GM21825 (cell line): ENCODE measurements around the gene TBC1D26.
"Not testable (repeated sequence)": the region's sequence is repeated elsewhere in the genome, so short reads cannot be mapped to it uniquely, and the experiment has no call there.

ENCODE experiments used
- ATAC-seq: cut with Tn5 transposase; IDR thresholded peaks from one replicate; pipeline ENCODE4 v1.9.1; 2021; ENCODE audit warnings: mild to moderate bottlenecking, moderate library complexity; ENCODE audit not compliant: unreplicated experiment

The TBC1D26 gene

DNA sequence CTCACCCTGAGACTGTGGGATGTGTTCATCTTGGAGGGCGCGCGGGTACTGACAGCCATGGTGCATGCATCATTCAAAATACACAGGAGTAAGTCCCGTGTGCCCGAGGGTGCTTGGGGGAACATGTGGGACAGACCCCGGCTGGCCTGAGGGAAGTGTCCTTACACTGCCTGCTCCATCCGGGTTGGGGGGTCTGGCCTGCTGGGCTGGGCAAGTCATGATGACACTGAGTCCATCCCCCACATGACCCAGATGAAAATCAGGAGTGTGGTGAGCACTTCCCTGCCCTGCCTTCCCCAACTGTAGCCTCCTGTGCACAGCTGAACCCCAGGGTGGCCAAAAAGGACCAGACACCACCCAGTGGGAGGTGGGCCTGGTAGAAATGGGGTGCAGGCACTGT lies 10.8 kb downstream of the TBC1D26 start:
- ATAC-seq = no peak

DNA sequence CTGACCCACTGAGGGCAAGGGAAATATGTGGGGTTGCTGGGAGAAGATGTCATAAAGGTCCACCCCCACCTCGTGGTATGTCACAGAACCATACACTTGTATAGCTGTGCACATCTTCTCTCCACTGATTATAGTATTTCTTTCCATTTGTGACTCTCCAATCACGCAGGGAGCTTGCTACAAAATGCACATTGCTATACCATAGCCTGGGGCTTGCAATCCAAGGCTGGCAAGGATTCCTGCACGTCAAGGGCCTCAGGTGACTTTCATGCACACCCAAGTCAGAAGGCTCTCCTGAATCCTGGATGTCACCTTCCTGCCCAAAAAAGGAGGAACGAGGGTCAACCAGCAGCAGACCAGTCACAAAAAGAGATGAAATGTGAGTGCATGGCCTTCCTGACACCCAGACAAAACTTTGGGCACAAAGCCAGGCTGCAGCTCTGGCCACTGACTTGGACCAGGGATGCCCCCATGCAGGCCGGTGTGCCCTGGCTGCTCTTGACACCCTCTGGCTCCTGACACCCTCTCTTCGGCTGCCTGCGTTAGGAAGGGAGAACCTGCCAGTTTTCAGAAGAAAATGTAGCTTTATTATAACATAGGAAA lies 12.1 kb downstream of the TBC1D26 start:
- ATAC-seq = no peak

GRCh38 chr17:15744885-15745284 lies 12.8 kb downstream of the TBC1D26 start:
- ATAC-seq = no peak

- not testable (repeated sequence) for ATAC-seq
Measured at GRCh38 chr17:15749403-15749802, 17.3 kb downstream of the TBC1D26 start.

- not testable (repeated sequence) for ATAC-seq
Measured at GRCh38 chr17:15768865-15769533, 36.9 kb downstream of the TBC1D26 start.

- ATAC-seq = not testable (repeated sequence)
Measured at GRCh38 chr17:15770679-15771078, 38.6 kb downstream of the TBC1D26 start.

- no peak for ATAC-seq
Measured at GRCh38 chr17:15776871-15777270, 44.8 kb downstream of the TBC1D26 start.

- ATAC-seq = no peak
Measured at GRCh38 chr17:15777297-15777696, 45.2 kb downstream of the TBC1D26 start.

GRCh38 chr17:15777717-15778116 lies 45.6 kb downstream of the TBC1D26 start:
- no peak for ATAC-seq

DNA sequence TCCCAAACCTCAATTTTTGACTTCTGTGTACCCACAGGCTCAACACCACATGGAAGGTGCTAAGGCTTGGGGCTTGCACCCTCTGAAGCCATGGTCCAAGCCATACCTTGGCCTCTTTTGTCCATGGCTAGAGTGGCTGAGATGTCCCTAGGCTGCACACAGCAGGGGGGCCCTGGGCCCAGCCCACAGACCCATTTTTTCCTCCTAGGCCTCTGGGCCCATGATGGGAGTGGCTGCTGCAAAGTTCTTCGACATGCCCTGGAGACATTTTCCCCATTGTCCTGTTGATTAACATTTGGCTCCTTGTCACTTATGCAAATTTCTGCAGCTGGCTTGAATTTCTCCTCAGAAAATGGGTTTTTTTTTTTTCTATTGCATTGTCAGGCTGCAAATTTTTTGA lies 47.0 kb downstream of the TBC1D26 start:
- ATAC-seq = no peak

- no peak for ATAC-seq
Measured at GRCh38 chr17:15780188-15780587, 48.1 kb downstream of the TBC1D26 start.

DNA sequence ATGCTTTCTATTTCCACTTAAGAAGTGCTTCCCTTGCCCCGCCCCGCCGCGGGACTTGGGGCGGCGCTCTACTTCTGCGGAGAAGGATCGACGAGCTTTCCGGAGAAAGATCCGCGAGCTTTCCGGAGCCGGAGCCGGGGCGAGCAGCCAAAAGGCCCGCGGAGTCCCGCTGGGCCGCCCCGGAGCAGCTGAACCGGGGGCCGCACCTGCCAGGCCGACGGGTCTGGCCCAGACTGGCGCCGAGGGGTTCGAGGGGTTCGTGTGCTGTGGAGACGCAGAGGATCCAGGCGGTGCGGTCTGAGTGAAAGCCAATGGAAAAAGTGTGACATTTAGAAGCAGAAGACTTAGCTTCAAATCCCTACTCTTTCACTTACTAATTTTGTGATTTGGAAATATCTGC lies 50.8 kb downstream of the TBC1D26 start:
- ATAC-seq = no peak

DNA sequence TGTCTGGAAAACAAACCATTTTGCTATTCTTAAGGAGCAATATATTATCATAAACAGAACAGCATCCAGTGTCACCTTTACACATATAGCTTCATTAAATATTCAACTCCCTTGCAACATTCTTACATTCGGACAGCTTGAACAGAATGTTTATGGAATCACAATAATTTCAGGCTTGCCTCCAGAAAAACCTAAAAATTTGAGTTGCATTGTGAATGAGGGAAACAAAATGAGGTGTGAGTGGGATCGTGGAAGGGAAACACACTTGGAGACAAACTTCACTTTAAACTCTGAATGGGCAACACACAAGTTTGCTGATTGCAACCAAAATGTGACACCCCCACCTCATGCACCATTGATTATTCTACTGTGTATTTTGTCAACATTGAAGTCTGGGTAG lies 51.4 kb downstream of the TBC1D26 start:
- ATAC-seq = no peak

GRCh38 chr17:15784351-15784750 lies 52.3 kb downstream of the TBC1D26 start:
- not testable (repeated sequence) for ATAC-seq

DNA sequence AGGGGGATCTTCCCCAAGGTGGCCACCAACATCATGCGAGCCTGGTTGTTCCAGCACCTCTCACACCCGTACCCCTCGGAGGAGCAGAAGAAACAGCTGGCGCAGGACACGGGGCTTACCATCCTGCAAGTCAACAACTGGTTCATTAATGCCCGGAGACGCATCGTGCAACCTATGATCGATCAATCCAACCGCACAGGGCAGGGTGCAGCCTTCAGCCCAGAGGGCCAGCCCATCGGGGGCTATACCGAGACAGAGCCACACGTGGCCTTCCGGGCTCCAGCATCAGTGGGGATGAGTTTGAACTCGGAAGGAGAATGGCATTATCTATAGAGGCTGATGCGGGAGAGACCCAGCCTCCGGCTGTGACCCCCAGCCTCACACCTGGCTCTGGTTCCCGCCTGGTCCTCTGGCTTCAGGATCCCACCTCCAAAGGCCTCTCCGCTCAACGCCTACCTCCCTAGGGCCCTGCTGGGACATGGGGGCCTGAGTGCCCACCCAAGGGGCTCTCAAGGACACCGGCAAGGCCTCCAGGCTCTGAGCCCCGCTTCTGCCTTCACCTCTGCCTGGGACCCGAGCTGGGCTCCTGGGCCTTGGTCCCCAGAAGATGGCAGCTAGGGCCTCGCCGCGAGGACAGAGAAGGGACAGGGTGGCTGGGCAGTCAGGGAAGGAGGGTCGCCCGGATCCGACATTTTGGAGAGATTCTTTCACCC lies 55.4 kb downstream of the TBC1D26 start:
- ATAC-seq = not testable (repeated sequence)

DNA sequence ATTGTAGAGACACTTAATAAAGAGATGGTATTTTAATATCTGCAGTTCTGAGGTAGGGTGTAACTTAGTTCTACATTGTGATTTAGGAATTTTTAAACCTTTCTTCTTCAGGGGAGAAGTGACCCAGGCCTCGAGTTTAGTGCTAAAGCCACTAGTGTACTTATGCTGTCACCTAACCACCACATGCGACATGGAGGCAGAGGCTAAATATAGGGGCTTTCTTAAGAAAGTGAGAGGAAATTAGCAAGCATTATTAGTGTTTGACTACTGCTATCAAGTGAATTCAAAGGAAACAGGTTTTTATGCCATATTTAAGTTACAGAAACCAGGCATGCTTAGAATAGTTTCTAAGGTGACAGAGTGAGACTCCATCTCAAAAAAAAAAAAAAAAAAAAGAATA lies 56.3 kb downstream of the TBC1D26 start:
- not testable (repeated sequence) for ATAC-seq
